ENCODE results near the gene ACAA1. TPM values are rescaled to one million over a fixed set of nuclear protein-coding genes. Genes with fewer than 3 reads are reported as not detected.

Gene ACAA1
- total RNA-seq, 1 experiment from 2014 or later = 58.9 TPM

GRCh38 chr3:38125305-38126120 is 11.4 kb downstream of the ACAA1 start:
- H3F3A ChIP-seq (ENCODE audit: insufficient read depth, low read depth) = no peaks in the 10 kb centered on the region
- CTCF ChIA-PET = no interaction called here
- no peak overlapping the region for H3K4me3 ChIP-seq
- H3K79me2 ChIP-seq (ENCODE audit: low read depth) = no peaks in the 10 kb centered on the region
- BruUV-seq (replicated peaks) = no TSS peak
- H3K4me1 ChIP-seq (replicated peaks; ENCODE audit: insufficient read depth) = no peaks in the 10 kb centered on the region
- H3K36me3 ChIP-seq (ENCODE audit: low read depth) = no peaks in the 10 kb centered on the region; the same call in 1 of the 2 replicates
- POLR2A ChIA-PET (ENCODE audit: unreplicated experiment) = no interaction called here
- no peaks in the 10 kb centered on the region for H4K20me1 ChIP-seq (ENCODE audit: insufficient read depth)
- H3K9me3 ChIP-seq (ENCODE audit: insufficient read depth, low read depth) = no peaks in the 10 kb centered on the region
- no peak overlapping the region for H3K27ac ChIP-seq
- TF ChIP-seq CTCF (conservative IDR thresholded peaks at IDR 0.05) = no peak
- no peak for TF ChIP-seq EZH2 (IDR thresholded peaks at IDR 0.05; ENCODE audit: low read depth)
- no peak overlapping the region for H3K4me2 ChIP-seq
- intact Hi-C loops (cut with micrococcal nuclease; ENCODE audit: unreplicated experiment) = no loop called here
- DNase-seq = no peak
- no peak overlapping the region for H2AFZ ChIP-seq
- H3K27me3 ChIP-seq (ENCODE audit: insufficient read depth, low read depth) = no peaks in the 10 kb centered on the region
- H3K9me2 ChIP-seq (ENCODE audit: insufficient read depth) = no peaks in the 10 kb centered on the region

GRCh38 chr3:38124324-38125122 is 12.4 kb downstream of the ACAA1 start:
- Histone ChIP-seq H3K9me2 (ENCODE audit: insufficient read depth) (no peaks in the 10 kb centered on the region), H3K36me3 (ENCODE audit: low read depth) (no peaks in the 10 kb centered on the region; the same call in 1 of the 2 replicates), H3K4me3 (no peak overlapping the region), H3K27ac (no peak overlapping the region), H3K9me3 (ENCODE audit: insufficient read depth, low read depth) (no peaks in the 10 kb centered on the region), H2AFZ (no peak overlapping the region), H3K79me2 (ENCODE audit: low read depth) (no peaks in the 10 kb centered on the region), H3K27me3 (ENCODE audit: insufficient read depth, low read depth) (no peaks in the 10 kb centered on the region), H3K4me1 (replicated peaks; ENCODE audit: insufficient read depth) (no peaks in the 10 kb centered on the region), H3K4me2 (no peak overlapping the region), H4K20me1 (ENCODE audit: insufficient read depth) (no peaks in the 10 kb centered on the region), H3F3A (ENCODE audit: insufficient read depth, low read depth) (no peaks in the 10 kb centered on the region)
- intact Hi-C loops (cut with micrococcal nuclease; ENCODE audit: unreplicated experiment) = no loop called here
- no peak for TF ChIP-seq EZH2 (IDR thresholded peaks at IDR 0.05; ENCODE audit: low read depth)
- TF ChIP-seq CTCF (conservative IDR thresholded peaks at IDR 0.05) = no peak
- no TSS peak for BruUV-seq (replicated peaks)
- ChIA-PET POLR2A (ENCODE audit: unreplicated experiment) (no interaction called here), CTCF (no interaction called here)
- DNase-seq = no peak

GRCh38 chr3:38122712-38123290 is 14.1 kb downstream of the ACAA1 start:
- POLR2A ChIA-PET (ENCODE audit: unreplicated experiment) = no interaction called here

More at GRCh38 chr3:38122712-38123290, 14.1 kb downstream of the ACAA1 start:
- H3K36me3 ChIP-seq (ENCODE audit: low read depth) = no peaks in the 10 kb centered on the region; the same call in 1 of the 2 replicates
- H2AFZ ChIP-seq = no peak overlapping the region
- H3K4me3 ChIP-seq = no peak overlapping the region
- intact Hi-C loops (cut with micrococcal nuclease; ENCODE audit: unreplicated experiment) = no loop called here
- no peaks in the 10 kb centered on the region for H3K4me1 ChIP-seq (replicated peaks; ENCODE audit: insufficient read depth)
- no peak overlapping the region for H3K4me2 ChIP-seq
- H3K9me3 ChIP-seq (ENCODE audit: insufficient read depth, low read depth) = no peaks in the 10 kb centered on the region
- DNase-seq = no peak
- CTCF ChIA-PET = interaction anchor here (0.5 kb wide), 1 partner anchor 362 kb away, joined by 5 read pairs; no protein-coding TSS in a partner anchor
- H4K20me1 ChIP-seq (ENCODE audit: insufficient read depth) = no peaks in the 10 kb centered on the region
- H3K27ac ChIP-seq = no peak overlapping the region
- BruUV-seq (replicated peaks) = no TSS peak
- no peaks in the 10 kb centered on the region for H3K27me3 ChIP-seq (ENCODE audit: insufficient read depth, low read depth)
- H3F3A ChIP-seq (ENCODE audit: insufficient read depth, low read depth) = no peaks in the 10 kb centered on the region
- TF ChIP-seq CTCF (conservative IDR thresholded peaks at IDR 0.05) (no peak), EZH2 (IDR thresholded peaks at IDR 0.05; ENCODE audit: low read depth) (no peak)
- no peaks in the 10 kb centered on the region for H3K79me2 ChIP-seq (ENCODE audit: low read depth)
- no peaks in the 10 kb centered on the region for H3K9me2 ChIP-seq (ENCODE audit: insufficient read depth)
